Measurements from ENCODE around the gene MEI4. TPM values are rescaled to one million over a fixed set of nuclear protein-coding genes. Genes with fewer than 3 reads are reported as not detected.

The MEI4 gene
- total RNA-seq, 2 donors from 2014 or later: not detected

- ATAC-seq (replicated peaks): no peak
Observed at GRCh38 chr6:77883851-77884250, 231.0 kb downstream of the MEI4 start.

GRCh38 chr6:77893391-77893790 is 240.6 kb downstream of the MEI4 start:
- H3K27me3 Mint-ChIP-seq: no peaks in the 10 kb centered on the region
- no peak overlapping the region for H3K27ac Mint-ChIP-seq
- peaks cover 7% of the 10 kb centered on the region for H3K9me3 Mint-ChIP-seq
- no peak for ATAC-seq (replicated peaks)
- no peaks in the 10 kb centered on the region for H3K4me1 Mint-ChIP-seq
- no peak overlapping the region for H3K4me3 Mint-ChIP-seq
- H3K36me3 Mint-ChIP-seq (ENCODE audit: low read depth): no peaks in the 10 kb centered on the region

More at GRCh38 chr6:77883851-77884250, 231.0 kb downstream of the MEI4 start:
- Mint-ChIP-seq H3K36me3 (ENCODE audit: low read depth) (no peaks in the 10 kb centered on the region), H3K27ac (no peak overlapping the region), H3K9me3 (peaks cover 8% of the 10 kb centered on the region), H3K4me1 (no peaks in the 10 kb centered on the region), H3K4me3 (no peak overlapping the region), H3K27me3 (no peaks in the 10 kb centered on the region)

- H3K36me3 Mint-ChIP-seq (ENCODE audit: low read depth): no peaks in the 10 kb centered on the region
- H3K4me3 Mint-ChIP-seq: no peak overlapping the region
- ATAC-seq (replicated peaks): no peak
- H3K27me3 Mint-ChIP-seq: no peaks in the 10 kb centered on the region
- H3K9me3 Mint-ChIP-seq: peaks cover 16% of the 10 kb centered on the region
- H3K27ac Mint-ChIP-seq: no peak overlapping the region
- H3K4me1 Mint-ChIP-seq: no peaks in the 10 kb centered on the region
Observed at GRCh38 chr6:77906070-77906469, 253.2 kb downstream of the MEI4 start.

- no peak overlapping the region for H3K4me3 Mint-ChIP-seq
- H3K36me3 Mint-ChIP-seq (ENCODE audit: low read depth): no peaks in the 10 kb centered on the region
- no peaks in the 10 kb centered on the region for H3K4me1 Mint-ChIP-seq
- ATAC-seq (replicated peaks): no peak
- no peaks in the 10 kb centered on the region for H3K27me3 Mint-ChIP-seq
- H3K27ac Mint-ChIP-seq: no peak overlapping the region
- H3K9me3 Mint-ChIP-seq: peaks cover 18% of the 10 kb centered on the region
Observed at GRCh38 chr6:77910826-77911225, 258.0 kb downstream of the MEI4 start.

GRCh38 chr6:77926198-77926751 is 273.4 kb downstream of the MEI4 start:
- Mint-ChIP-seq H3K27me3 (no peaks in the 10 kb centered on the region), H3K4me3 (no peak overlapping the region), H3K9me3 (peaks cover 5% of the 10 kb centered on the region), H3K36me3 (ENCODE audit: low read depth) (no peaks in the 10 kb centered on the region), H3K27ac (no peak overlapping the region), H3K4me1 (no peaks in the 10 kb centered on the region)
- ATAC-seq (replicated peaks): no peak

- no peaks in the 10 kb centered on the region for H3K36me3 Mint-ChIP-seq (ENCODE audit: low read depth)
- H3K4me3 Mint-ChIP-seq: no peak overlapping the region
- peaks cover 11% of the 10 kb centered on the region for H3K9me3 Mint-ChIP-seq
- no peaks in the 10 kb centered on the region for H3K4me1 Mint-ChIP-seq
- H3K27me3 Mint-ChIP-seq: no peaks in the 10 kb centered on the region
- ATAC-seq (replicated peaks): no peak
- no peak overlapping the region for H3K27ac Mint-ChIP-seq
Observed at GRCh38 chr6:77930382-77930781, 277.5 kb downstream of the MEI4 start.

- H3K4me1 Mint-ChIP-seq: no peaks in the 10 kb centered on the region
- H3K9me3 Mint-ChIP-seq: peaks cover 10% of the 10 kb centered on the region
- no peak overlapping the region for H3K4me3 Mint-ChIP-seq
- H3K36me3 Mint-ChIP-seq (ENCODE audit: low read depth): no peaks in the 10 kb centered on the region
- ATAC-seq (replicated peaks): no peak
- H3K27ac Mint-ChIP-seq: no peak overlapping the region
- H3K27me3 Mint-ChIP-seq: no peaks in the 10 kb centered on the region
Observed at GRCh38 chr6:77930952-77931351, 278.1 kb downstream of the MEI4 start.

- Mint-ChIP-seq H3K4me3 (no peak overlapping the region), H3K27ac (no peak overlapping the region), H3K36me3 (ENCODE audit: low read depth) (no peaks in the 10 kb centered on the region), H3K27me3 (no peaks in the 10 kb centered on the region), H3K4me1 (no peaks in the 10 kb centered on the region), H3K9me3 (peaks cover 15% of the 10 kb centered on the region)
- no peak for ATAC-seq (replicated peaks)
Observed at GRCh38 chr6:77962070-77962469, 309.2 kb downstream of the MEI4 start.

- no peak for ATAC-seq (replicated peaks)
- H3K27ac Mint-ChIP-seq: no peak overlapping the region
- peaks cover 13% of the 10 kb centered on the region for H3K9me3 Mint-ChIP-seq
- no peak overlapping the region for H3K4me3 Mint-ChIP-seq
- H3K36me3 Mint-ChIP-seq (ENCODE audit: low read depth): no peaks in the 10 kb centered on the region
- H3K27me3 Mint-ChIP-seq: no peaks in the 10 kb centered on the region
- H3K4me1 Mint-ChIP-seq: no peaks in the 10 kb centered on the region
Observed at GRCh38 chr6:77965449-77965848, 312.6 kb downstream of the MEI4 start.

GRCh38 chr6:77972334-77972733 is 319.5 kb downstream of the MEI4 start:
- Mint-ChIP-seq H3K27ac (no peak overlapping the region), H3K4me3 (no peak overlapping the region), H3K4me1 (no peaks in the 10 kb centered on the region), H3K27me3 (no peaks in the 10 kb centered on the region), H3K36me3 (ENCODE audit: low read depth) (no peaks in the 10 kb centered on the region), H3K9me3 (peaks cover 9% of the 10 kb centered on the region)
- ATAC-seq (replicated peaks): no peak

Other genes with a start within 250 kb of the MEI4 start
- gene HTR1B, start 189.5 kb upstream of the MEI4 start, total RNA-seq: not detected